Cerebellar cortex (tissue), 1 donor: ENCODE data around the gene CRAT.
"Not testable (repeated sequence)": the region's sequence is repeated elsewhere in the genome, so short reads cannot be mapped to it uniquely, and the experiment has no call there.

Experiments
- DNase-seq: peaks from one replicate; pipeline ENCODE4 v3.0.0-alpha.2; 2015; ENCODE audit warnings: low spot score

Gene CRAT

GRCh38 chr9:129138476-129139232 is 28.1 kb upstream of the CRAT start:
- DNase-seq: no peak

GRCh38 chr9:129138144-129138462 is 27.5 kb upstream of the CRAT start:
- DNase-seq: no peak

DNA sequence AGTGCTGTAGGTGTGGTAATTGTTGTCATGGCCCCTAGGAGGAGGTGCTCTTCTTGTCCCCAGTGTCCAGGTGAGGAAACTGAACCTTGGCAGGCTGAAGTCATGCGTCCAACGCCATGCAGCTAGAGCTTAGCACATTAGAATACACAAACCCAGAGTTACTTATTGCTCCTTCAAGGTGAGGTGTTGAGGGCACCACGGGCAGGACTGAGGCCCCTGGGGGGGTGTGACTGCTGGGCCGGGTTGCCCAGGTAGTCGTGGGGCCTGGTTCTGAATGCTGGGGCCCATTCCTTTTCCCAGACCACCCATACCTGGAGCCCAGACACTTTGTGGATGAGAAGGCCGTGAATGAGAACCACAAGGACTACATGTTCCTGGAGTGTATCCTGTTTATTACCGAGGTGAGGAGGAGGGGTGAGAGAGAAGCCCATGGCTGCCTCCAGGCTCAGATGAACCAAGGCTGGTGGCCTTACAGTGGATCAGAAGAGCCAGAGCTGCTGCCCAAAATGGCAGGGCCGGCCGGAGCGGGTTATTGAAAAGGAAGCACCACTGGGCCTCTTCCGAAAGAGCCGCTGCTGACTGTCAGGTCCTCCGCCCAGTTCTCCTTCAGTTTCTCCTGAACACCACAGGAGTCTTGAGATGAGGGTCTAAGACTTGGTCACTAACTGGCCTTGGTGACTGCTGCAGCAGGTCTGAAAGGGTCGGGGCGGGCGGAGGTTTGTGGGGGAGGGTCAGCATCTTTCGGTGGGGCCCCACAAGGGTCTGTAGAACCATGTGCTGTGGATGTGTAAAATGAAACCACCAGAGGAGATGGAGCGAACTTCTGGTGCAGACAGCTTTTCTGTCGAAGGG is 26.9 kb upstream of the CRAT start:
- no peak for DNase-seq

- peak; percentile 76 for DNase-seq
These were observed 25.9 kb upstream of the CRAT start for GRCh38 chr9:129136446-129137035.

DNA sequence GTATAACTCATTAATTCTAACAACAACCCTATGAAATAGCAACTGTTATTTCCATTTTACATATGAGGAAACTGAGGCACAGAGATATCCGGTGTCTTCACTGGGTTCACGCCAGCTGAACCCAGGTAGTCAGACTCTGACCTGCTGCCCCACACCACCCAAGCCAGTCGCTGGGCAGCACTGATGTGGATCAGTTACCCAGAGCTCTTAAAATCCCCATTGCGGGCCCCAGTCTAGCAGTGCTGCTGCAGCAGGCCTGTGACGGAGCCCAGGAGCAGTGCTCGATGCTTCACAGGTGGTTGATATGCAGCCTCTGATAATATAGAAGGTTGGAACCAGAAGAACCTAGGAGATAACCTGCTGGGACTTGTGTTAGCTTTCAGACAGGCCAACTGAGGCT is 24.9 kb upstream of the CRAT start:
- no peak for DNase-seq

DNA sequence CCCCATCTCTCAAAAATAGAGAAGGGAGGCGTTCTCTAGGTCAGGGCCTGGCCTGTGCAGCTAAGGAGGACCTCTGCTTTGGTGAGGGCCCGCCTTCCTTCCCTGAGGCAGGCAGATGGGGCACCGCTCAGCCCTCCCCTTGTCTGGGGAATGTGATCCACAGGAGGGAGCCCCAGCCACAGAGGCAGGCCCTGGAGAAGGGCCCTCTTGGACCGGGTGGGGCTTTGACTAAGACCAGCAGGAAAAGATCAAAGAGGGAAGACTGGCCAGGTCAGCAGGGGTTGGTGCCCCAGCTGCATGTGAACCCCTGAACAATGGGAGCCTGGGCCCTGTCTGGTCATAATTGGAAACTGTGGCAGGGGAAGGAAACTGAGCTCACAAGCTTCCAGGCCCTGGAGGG is 22.5 kb upstream of the CRAT start:
- no peak for DNase-seq

- DNase-seq: peak; percentile 76
These were observed 20.9 kb upstream of the CRAT start for GRCh38 chr9:129131300-129132145.

GRCh38 chr9:129130791-129131190 is 20.2 kb upstream of the CRAT start:
- no peak for DNase-seq

GRCh38 chr9:129130271-129130670 is 19.7 kb upstream of the CRAT start:
- DNase-seq: not testable (repeated sequence)

DNA sequence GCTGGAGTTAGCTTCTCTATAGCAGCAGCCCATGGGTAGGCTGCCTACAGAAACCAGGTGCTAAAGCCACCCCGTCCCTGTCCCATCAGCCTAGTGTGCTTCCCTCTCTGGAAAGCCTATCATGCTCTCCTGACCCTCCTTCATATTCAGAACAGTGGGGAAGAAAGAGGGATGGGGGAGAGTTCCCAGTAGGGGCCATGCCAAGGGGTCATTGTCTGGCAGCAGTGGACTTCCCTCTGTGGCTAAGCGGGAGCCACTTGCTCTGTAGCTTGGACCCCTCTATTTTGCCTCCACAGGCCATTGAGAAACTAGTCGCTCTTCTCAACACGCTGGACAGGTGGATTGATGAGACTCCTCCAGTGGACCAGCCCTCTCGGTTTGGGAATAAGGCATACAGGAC is 18.1 kb upstream of the CRAT start:
- DNase-seq: no peak

DNA sequence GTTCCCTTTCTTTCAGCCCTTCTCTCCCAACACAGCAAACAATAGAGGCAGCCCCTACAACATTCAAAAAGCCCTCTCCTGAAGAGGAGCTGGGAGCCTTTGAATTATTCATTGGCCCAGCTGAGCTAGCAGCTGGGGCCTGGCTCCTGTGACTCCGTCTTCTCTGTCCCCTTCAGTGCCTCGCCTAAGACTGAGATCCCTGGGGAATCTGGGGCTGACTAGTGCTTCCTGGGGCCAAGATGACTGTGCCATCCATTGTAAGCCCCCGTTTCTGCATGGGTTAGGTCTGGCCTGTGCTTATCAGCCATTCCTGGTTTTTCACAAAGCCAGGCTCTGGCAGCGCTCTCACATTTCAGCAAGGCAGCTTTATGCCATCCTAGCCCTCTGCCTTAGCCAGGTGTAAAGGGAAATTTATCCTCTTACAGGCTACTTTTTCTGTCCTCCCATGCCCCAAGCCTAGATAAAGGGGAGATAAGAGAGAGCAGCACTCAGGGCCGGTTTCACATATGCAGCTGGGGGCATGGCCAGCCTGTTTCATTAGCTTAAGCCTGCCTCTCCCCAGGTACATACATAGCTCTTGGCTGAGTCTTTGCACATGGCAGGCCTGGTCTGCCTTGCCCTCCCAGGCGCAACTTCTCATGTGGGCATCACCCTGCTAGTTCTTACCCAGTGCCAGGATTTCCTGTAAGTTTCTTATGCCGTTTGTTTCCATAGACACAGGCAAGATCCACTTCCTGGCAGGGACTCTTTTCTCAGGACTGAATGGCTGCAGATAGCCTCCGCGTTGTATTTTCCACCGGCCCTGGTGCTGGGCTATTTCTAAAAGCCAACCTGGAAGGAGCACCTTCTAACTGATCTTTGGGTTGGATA is 16.4 kb upstream of the CRAT start:
- DNase-seq: no peak

GRCh38 chr9:129125478-129125877 is 14.9 kb upstream of the CRAT start:
- DNase-seq: no peak

DNA sequence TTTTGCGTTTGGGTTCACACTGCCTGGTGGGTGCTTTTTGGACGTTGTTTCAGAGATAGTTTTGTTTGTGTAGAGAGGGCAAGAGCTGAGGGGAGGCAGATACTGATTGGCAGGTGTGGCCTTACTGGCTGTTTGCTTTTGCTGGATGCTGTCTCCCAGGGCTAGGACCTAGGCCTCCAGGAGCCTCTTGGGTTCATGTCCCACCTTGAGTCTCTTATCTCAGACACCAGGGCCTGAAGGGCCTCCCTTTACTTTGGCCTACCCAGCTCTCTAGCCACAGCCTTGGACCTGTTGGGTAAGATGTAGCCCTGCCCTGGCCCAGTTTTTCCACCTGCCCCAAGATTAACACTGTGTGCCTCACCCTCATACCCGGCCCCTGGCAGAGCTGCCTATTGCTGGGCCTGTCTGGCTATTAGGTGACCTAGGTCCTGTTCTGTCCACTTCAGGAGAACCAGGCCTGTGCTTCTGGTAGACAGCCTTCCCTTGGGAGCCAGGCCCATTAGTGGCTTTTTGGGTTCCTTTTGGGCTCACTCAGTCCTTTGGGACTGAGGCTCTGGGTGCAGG is 14.0 kb upstream of the CRAT start:
- no peak for DNase-seq

DNA sequence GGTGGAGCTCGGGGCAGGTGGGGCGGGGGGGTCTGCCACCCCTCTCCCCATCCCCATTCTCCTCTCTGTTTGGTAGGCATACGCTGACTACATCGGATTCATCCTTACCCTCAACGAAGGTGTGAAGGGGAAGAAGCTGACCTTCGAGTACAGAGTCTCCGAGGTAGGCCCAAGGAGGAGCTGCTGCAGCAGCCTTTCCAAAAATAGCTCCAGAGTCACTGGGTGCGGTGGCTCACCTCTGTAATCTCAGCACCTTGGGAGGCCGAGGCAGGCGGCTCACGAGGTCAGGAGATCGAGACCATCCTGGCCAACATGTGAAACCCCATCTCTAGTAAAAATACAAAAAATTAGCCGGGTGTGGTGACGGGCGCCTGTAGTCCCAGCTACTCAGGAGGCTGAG is 12.4 kb upstream of the CRAT start:
- DNase-seq: not testable (repeated sequence)

GRCh38 chr9:129122133-129122532 is 11.5 kb upstream of the CRAT start:
- DNase-seq: no peak

DNA sequence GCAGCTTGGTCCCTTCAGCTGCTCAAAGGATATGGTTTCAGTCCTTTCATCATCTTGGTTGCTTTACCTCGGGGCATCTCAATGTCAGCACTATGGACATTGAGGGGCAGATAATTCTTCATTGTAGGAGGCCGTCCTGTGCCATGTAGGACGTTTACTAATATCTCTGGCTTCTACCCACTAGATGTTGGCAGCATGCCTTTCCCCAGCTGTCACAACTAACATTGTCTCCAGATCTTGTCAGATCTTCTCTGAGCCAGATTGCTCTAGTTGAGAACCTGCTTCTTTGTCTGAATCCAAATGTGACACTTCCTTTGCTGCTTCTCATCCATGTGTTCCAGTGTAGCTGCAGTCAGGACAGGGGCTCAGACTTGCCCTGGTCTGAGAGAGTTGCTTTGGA is 10.9 kb upstream of the CRAT start:
- peak; percentile 65 for DNase-seq

- DNase-seq: no peak
These were observed 8.2 kb upstream of the CRAT start for GRCh38 chr9:129118799-129119198.

- DNase-seq: no peak
These were observed 3.2 kb upstream of the CRAT start for GRCh38 chr9:129113645-129114304.

DNA sequence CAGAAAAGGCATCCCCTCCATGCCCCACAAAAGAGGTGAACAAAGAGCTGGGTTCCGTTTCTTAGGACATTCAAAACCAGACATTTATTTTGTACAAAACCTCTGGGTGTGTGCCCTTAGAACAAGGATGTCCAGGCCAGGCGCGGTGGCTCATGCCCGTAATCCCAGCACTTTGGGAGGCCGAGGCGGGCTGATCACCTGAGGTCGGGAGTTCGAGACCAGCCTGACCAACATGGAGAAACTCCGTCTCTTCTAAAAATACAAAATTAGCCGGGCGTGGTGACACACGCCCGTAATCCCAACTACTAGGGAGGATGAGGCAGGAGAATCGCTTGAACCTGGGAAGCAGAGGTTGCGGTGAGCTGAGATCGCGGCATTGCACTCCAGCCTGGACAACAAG is 1.9 kb upstream of the CRAT start:
- not testable (repeated sequence) for DNase-seq

DNA sequence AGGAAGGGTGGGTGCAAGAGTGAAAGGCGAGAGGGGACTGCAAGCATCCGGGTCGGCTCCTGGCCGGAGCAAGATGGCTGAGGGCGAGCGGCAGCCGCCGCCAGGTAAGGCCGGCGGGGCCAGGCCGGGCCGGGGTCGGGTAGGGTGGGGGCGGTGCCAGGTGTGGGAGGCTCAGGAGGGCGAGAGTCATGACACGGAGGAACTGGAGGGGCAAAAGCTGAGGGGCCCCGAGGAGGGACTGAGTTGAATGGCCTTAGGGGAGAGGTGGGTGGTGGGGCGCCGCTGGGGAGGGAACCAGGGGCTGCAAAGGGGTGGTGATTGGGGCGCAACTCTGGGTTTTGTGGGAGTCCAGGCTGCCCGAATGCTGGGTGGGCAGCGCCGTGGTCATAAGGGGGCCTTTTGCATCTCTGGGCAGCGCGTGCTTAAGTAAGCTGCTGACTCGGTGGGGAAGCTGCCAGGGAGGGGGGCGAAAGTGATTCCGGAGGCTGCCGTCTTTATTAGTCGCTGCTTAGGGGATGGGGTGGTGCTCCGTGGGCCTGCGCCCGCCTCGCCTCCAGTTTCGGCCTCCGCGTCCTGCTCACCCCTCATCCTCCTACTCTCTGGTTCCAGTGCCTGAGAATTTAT is 1.0 kb upstream of the CRAT start:
- DNase-seq: peak; percentile 39
